ENCODE data around the gene AGPAT2.

- TF ChIP-seq, protein P1, sequence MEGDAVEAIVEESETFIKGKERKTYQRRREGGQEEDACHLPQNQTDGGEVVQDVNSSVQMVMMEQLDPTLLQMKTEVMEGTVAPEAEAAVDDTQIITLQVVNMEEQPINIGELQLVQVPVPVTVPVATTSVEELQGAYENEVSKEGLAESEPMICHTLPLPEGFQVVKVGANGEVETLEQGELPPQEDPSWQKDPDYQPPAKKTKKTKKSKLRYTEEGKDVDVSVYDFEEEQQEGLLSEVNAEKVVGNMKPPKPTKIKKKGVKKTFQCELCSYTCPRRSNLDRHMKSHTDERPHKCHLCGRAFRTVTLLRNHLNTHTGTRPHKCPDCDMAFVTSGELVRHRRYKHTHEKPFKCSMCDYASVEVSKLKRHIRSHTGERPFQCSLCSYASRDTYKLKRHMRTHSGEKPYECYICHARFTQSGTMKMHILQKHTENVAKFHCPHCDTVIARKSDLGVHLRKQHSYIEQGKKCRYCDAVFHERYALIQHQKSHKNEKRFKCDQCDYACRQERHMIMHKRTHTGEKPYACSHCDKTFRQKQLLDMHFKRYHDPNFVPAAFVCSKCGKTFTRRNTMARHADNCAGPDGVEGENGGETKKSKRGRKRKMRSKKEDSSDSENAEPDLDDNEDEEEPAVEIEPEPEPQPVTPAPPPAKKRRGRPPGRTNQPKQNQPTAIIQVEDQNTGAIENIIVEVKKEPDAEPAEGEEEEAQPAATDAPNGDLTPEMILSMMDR (IDR thresholded peaks at IDR 0.05), result no peak
- TF ChIP-seq EP300 (IDR thresholded peaks at IDR 0.05), result no peak
Observed at GRCh38 chr9:136690104-136690805, 3.0 kb upstream of the AGPAT2 start.
